GM18498 (cell line): ENCODE measurements around the gene LPCAT4.
A peak's percentile ranks its signal among the peaks of the same experiment; 100 is the strongest.
"Not testable (repeated sequence)": the region's sequence is repeated elsewhere in the genome, so short reads cannot be mapped to it uniquely, and the experiment has no call there.

Source experiments
- ATAC-seq: cut with Tn5 transposase; IDR thresholded peaks from one replicate; pipeline ENCODE4 v1.9.1; 2021; ENCODE audit warnings: mild to moderate bottlenecking, moderate library complexity; ENCODE audit not compliant: unreplicated experiment

LPCAT4 gene

DNA sequence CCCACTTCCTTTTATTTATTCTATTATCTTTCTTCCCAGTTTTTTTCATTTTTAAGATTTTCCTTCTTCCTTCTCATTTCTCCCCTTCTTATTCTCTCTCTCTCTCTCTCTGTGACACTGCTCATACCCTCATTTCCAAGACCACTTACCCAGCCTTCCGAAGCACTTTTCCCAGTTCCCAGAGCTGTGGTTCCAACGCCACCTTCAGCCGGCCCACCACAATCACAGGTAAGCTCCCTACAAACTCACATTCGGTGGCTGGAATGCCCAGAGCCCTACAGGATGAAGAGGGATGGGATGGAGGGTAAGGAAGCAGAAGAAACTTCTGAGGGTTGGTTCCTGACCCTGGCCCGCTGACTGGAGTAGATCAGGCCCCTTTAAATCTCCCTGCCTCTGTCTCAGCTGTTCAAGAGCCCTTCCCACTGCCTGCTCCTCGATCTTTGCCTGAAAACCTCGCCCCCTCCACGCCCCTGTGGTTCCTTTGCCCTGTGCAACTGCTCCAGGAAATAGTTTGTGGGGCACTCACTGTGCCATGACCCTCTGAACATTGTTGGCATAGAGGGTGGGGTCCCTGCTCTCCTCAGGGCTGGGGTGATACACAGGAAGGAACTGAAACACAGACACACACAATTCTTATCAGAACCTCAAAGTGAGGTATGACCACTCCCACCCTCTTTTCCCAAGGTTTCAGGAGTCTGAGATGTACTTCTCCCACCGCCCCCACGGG is 4.8 kb downstream of the LPCAT4 start:
- no peak for ATAC-seq

GRCh38 chr15:34361278-34361677 is 5.7 kb downstream of the LPCAT4 start:
- no peak for ATAC-seq

GRCh38 chr15:34360298-34360697 is 6.7 kb downstream of the LPCAT4 start:
- ATAC-seq = no peak

DNA sequence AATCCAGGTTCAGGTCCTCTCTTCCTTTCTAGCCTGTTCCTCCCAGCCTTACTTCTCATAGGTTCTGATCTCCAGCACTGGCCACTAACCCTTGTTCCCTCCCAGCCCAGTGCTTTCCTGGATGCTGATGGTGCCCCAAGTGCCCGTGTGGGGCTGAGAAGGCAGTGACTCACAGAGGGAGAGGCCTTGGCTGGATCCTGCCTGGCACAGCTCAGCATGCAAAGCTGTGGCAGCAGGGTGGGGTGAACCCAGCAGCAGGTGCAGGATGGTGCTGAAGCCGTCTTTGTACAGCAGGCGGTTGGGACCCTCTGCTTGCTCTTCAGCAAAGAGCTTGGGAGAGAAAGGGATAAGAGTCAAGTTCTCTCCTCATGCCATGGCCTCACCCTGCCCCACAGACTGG is 7.6 kb downstream of the LPCAT4 start:
- no peak for ATAC-seq

GRCh38 chr15:34358948-34359347 is 8.0 kb downstream of the LPCAT4 start:
- ATAC-seq = no peak

- no peak for ATAC-seq
These were observed 8.6 kb downstream of the LPCAT4 start for GRCh38 chr15:34358367-34358766.

- ATAC-seq = no peak
These were observed 9.3 kb downstream of the LPCAT4 start for GRCh38 chr15:34357653-34358052.

GRCh38 chr15:34355241-34355640 is 11.8 kb downstream of the LPCAT4 start:
- ATAC-seq = no peak

- ATAC-seq = no peak
These were observed 12.7 kb downstream of the LPCAT4 start for GRCh38 chr15:34354286-34354685.

GRCh38 chr15:34353627-34354026 is 13.4 kb downstream of the LPCAT4 start:
- no peak for ATAC-seq

- not testable (repeated sequence) for ATAC-seq
These were observed 14.0 kb downstream of the LPCAT4 start for GRCh38 chr15:34352996-34353395.

DNA sequence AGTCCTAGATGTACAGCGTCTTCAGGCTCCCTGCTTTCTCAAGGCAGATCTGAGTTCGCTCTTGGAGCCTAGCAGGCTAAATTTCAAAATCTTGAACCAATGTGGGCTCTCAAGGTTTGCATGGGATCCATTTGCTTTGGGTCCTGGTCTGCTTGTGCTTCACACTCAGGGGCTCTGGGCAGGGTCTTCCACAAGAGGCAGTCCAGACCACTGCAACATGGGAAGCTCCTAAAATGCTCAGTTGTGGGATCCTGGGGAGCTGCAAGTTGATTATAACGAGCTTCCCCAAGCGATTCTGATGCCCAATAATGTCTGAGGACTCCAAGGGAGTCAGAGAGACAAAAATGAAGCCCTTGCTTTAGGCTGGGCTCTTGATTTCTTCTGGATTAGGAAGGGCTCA is 17.2 kb downstream of the LPCAT4 start:
- no peak for ATAC-seq

DNA sequence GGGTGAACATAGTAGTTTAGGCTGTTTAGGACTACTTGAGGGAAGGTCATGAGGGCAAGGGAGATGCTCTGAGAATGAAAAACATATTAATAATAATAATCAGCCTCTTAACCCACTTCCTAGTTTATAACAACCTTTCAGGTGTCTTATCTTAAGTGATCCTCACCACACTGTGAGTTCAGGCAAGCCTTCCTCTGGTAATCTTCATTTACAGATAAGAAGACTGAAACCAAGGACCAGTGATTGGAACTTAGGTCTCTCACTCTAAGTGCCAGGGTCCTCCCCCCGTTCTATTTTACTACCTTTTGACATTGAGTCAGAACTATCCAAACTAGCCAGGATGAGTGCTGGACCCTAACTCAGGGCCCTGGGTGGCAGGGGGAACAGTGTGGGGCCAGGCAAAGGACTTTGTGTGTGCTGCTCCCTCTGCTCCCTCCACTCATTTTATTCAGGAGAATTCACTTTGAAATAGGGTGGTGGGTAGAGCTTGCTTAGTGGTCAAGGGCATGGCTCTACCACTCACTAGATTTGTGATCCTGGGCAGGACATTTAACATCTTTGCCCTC is 18.2 kb downstream of the LPCAT4 start:
- ATAC-seq = no peak

DNA sequence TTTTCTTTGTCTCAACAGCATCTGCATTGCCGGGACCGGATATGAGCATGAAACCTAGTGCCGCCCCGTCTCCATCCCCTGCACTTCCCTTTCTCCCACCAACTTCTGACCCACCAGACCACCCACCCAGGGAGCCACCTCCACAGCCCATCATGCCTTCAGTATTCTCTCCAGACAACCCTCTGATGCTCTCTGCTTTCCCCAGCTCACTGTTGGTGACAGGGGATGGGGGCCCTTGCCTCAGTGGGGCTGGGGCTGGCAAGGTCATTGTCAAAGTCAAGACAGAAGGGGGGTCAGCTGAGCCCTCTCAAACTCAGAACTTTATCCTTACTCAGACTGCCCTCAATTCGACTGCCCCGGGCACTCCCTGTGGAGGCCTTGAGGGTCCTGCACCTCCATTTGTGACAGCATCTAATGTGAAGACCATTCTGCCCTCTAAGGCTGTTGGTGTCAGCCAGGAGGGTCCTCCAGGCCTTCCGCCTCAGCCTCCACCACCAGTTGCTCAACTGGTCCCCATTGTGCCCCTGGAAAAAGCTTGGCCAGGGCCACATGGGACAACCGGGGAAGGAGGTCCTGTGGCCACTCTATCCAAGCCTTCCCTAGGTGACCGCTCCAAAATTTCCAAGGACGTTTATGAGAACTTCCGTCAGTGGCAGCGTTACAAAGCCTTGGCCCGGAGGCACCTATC is 18.9 kb downstream of the LPCAT4 start:
- ATAC-seq = no peak

DNA sequence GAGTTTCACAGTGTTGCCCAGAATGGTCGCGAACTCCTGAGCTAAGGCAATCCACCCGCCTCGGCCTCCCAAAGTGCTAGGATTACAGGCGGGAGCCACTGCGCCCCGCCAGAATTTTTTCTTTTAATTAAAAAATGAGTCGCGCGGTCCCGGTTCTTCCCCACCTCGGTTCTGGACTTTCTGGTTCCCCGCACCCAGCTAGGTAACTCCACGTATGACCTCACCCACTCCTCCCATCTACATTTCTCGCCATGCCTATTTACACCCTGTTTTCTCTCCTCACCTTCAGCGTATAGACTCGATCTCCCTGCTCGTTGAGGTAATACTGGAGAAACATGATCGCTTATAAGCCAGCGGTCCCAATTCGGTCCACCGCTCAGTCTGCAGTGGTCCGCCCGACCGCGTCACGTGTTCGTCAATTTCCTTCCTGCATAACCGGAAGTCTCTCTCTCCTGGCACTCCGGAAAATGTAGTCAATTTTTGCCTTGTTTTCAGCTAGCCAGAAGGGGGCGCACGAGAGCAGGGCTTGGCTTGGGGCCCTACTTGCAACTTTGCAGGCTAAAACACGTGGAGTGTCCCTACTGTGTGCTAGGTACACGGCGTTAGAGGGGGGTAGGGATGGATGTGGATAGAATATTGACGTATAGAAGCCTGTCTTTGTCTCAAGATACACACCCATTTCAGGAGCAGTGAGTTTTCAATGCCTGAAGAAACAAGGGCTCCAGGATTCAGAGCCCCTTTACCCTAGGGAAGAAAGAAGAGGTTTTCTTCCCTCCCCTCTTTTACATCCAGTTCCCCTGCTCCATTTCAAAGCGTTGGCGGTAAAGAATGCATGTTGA is 24.0 kb downstream of the LPCAT4 start, which contains the start of the genes NOP10 and NUTM1:
Gene NOP10 (minus strand): TSS at position 400 of the 839 bp plus-strand sequence. CDS start 63 bp downstream, at position 337.
Gene NUTM1 (plus strand): TSS at position 579 of the 839 bp plus-strand sequence. CDS start 382 bp downstream, outside the sequence.
- peak; percentile 89 for ATAC-seq

- ATAC-seq = not testable (repeated sequence)
These were observed 24.7 kb downstream of the LPCAT4 start for GRCh38 chr15:34342213-34342736.

DNA sequence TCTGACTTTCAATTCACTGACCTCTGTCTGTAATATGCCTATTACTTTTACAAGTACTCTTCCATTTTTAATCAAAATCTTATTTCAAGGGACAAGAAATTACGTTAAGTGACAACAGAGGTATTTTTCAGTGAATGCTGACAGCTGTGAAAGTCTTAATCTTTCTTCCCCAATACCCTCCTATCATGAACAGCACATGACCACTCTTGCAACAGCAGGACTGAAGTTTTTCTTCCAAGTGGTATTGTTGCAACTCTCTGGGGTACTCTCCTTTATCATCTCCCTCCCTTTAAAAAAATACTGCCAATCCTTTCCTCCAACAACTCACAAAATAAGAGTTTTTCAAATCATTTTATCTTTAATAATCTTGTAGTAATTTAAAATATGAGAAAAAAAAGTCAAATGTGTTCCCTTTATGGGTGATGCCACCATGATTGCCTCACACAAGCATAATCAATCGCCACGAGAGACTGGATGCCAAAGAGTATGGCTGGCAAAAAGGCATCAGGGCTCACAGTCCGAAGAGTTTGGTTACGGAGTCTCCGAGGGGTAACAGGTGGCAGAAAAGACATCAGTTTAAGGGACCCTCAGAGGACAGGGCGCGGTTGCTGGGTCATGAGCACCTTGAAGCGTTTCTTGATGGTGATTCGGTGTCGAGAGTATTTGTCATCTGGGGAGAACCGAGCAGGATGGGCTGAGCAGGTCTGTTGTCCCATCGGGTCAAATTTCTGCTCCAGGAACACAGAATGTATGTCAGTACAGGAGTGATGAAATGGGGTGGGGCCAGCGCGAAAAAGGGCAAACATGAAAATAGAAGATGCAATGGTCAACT is 25.4 kb downstream of the LPCAT4 start:
- ATAC-seq = no peak

GRCh38 chr15:34339946-34340345 is 27.1 kb downstream of the LPCAT4 start:
- no peak for ATAC-seq

GRCh38 chr15:34338347-34338746 is 28.6 kb downstream of the LPCAT4 start:
- no peak for ATAC-seq
